Suprapubic skin (tissue), 3 donors: Measurements from ENCODE around the gene RPS6KA1.

ENCODE experiments used
- CTCF ChIP-seq, 2 donors: fragments of 200-600 bp in 1 of 2; fragments of 450-650 bp in 1 of 2; sonication (generic) in 1 of 2; IDR thresholded peaks; one replicate each; pipeline ENCODE4 v1.5.1; 2016 to 2019; ENCODE audit warnings: antibody characterized with exemption in 2 of 2, mild to moderate bottlenecking in 1 of 2, moderate library complexity in 1 of 2
- POLR2AphosphoS5 ChIP-seq, 3 donors: sonication (generic); formaldehyde crosslinking; IDR thresholded peaks; one replicate each; pipeline ENCODE4 v1.6.1; 2017; ENCODE audit warnings: antibody characterized with exemption in 3 of 3

GRCh38 chr1:26548841-26549240 is 19.3 kb downstream of the RPS6KA1 start:
- TF ChIP-seq POLR2AphosphoS5 (IDR thresholded peaks at IDR 0.05) = no peak
- no peak for TF ChIP-seq CTCF (IDR thresholded peaks at IDR 0.05)
